ENCODE measurements around the gene FAT4.
A peak's percentile ranks its signal among the peaks of the same experiment; 100 is the strongest.

FAT4 gene

DNA sequence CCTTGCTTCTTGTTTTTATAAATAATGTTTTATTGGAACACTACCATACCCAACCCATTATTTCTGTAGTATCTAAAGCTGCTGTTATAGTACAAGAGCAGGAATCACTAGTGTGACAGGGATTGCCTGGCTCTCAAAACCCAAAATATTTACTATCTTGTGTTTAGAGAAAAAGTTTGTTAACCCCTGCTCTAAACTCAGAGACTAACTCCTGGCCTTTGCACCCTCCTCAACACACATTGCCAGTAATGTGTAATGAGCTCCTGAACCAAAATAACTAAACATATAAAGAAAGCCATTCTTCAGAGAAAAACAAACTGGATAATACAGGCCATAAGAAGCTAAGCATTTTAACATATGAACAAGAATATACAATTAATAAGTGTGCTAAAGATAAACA, 8.2 kb upstream of the FAT4 start:
- DNase-seq (ENCODE audit: low read depth, low spot score): no peak
- H3K4me1 ChIP-seq (ENCODE audit: insufficient read depth, insufficient read length): no peaks in the 10 kb centered on the region
- H3K4me3 ChIP-seq (ENCODE audit: insufficient read length, low read depth): no peak overlapping the region
- H3K9me3 ChIP-seq (ENCODE audit: insufficient read depth, low read length): no peaks in the 10 kb centered on the region
- no peaks in the 10 kb centered on the region for H3K27me3 ChIP-seq (ENCODE audit: insufficient read depth, insufficient read length)
- H3K36me3 ChIP-seq (ENCODE audit: insufficient read depth, insufficient read length, low read length): no peaks in the 10 kb centered on the region
- no peak for TF ChIP-seq ZNF274 (IDR thresholded peaks at IDR 0.05; ENCODE audit: low read depth, low read length)
- no peak for TF ChIP-seq YY1 (IDR thresholded peaks at IDR 0.05; ENCODE audit: insufficient read depth, insufficient read length)
- no peak for TF ChIP-seq SUZ12 (IDR thresholded peaks at IDR 0.05; ENCODE audit: extremely low read depth, insufficient read depth, insufficient read length)
- no peak overlapping the region for H3K9ac ChIP-seq (ENCODE audit: insufficient read length, low read depth)

DNA sequence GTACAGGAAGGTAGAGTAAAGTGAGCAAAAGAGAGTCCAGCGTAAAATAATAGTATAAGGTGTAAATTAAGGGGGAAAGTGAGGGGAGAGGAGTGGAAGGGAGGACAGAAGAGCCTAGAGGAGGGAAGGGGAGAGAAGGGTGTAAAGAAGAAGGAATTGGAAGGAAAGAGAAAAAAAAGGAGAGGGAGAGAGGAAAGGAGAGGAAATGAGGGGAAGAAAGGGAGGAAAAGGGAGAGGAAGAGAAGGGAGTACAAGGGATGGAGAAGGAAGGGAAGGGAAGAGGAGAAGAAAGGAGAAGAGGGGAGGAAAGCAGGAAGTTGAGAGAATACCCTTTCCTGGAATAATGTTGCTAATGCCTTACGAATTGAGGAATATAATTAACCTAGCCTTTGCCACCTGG, 3.3 kb upstream of the FAT4 start:
- no peaks in the 10 kb centered on the region for H3K36me3 ChIP-seq (ENCODE audit: insufficient read depth, insufficient read length, low read length)
- H3K4me1 ChIP-seq (ENCODE audit: insufficient read depth, insufficient read length): no peaks in the 10 kb centered on the region
- no peak overlapping the region for H3K9ac ChIP-seq (ENCODE audit: insufficient read length, low read depth)
- peaks cover 9% of the 10 kb centered on the region for H3K27me3 ChIP-seq (ENCODE audit: insufficient read depth, insufficient read length)
- H3K9me3 ChIP-seq (ENCODE audit: insufficient read depth, low read length): no peaks in the 10 kb centered on the region
- no peak overlapping the region for H3K4me3 ChIP-seq (ENCODE audit: insufficient read length, low read depth)
- no peak for DNase-seq (ENCODE audit: low read depth, low spot score)
- TF ChIP-seq SUZ12 (IDR thresholded peaks at IDR 0.05; ENCODE audit: extremely low read depth, insufficient read depth, insufficient read length) (no peak), YY1 (IDR thresholded peaks at IDR 0.05; ENCODE audit: insufficient read depth, insufficient read length) (no peak), ZNF274 (IDR thresholded peaks at IDR 0.05; ENCODE audit: low read depth, low read length) (no peak)

DNA sequence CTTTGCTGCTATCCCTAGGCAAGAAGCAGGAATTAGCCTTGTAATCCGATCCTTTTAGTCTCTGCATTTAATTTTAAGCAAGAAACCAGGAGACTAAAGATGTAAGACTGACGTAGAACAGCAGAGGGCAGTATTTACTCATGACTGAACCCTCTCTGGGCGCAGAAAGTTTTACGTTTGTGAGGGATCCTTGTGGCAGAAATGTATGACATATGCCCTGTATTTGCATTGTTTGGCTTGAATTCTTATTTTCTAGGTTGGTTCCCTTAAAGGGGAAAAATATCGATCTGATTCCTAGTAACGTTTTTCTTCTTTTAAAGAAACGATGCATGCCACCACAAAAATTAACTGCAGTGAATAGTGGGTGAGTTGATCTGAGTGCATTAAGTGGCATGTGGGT, 1.3 kb upstream of the FAT4 start:
- no peaks in the 10 kb centered on the region for H3K9me3 ChIP-seq (ENCODE audit: insufficient read depth, low read length)
- no peaks in the 10 kb centered on the region for H3K36me3 ChIP-seq (ENCODE audit: insufficient read depth, insufficient read length, low read length)
- no peak for TF ChIP-seq YY1 (IDR thresholded peaks at IDR 0.05; ENCODE audit: insufficient read depth, insufficient read length)
- no peak for TF ChIP-seq ZNF274 (IDR thresholded peaks at IDR 0.05; ENCODE audit: low read depth, low read length)
- TF ChIP-seq SUZ12 (IDR thresholded peaks at IDR 0.05; ENCODE audit: extremely low read depth, insufficient read depth, insufficient read length): no peak
- H3K4me1 ChIP-seq (ENCODE audit: insufficient read depth, insufficient read length): no peaks in the 10 kb centered on the region
- peak; percentile 71 for DNase-seq (ENCODE audit: low read depth, low spot score)
- no peak overlapping the region for H3K4me3 ChIP-seq (ENCODE audit: insufficient read length, low read depth)
- H3K9ac ChIP-seq (ENCODE audit: insufficient read length, low read depth): no peak overlapping the region
- H3K27me3 ChIP-seq (ENCODE audit: insufficient read depth, insufficient read length): peaks cover 29% of the 10 kb centered on the region

DNA sequence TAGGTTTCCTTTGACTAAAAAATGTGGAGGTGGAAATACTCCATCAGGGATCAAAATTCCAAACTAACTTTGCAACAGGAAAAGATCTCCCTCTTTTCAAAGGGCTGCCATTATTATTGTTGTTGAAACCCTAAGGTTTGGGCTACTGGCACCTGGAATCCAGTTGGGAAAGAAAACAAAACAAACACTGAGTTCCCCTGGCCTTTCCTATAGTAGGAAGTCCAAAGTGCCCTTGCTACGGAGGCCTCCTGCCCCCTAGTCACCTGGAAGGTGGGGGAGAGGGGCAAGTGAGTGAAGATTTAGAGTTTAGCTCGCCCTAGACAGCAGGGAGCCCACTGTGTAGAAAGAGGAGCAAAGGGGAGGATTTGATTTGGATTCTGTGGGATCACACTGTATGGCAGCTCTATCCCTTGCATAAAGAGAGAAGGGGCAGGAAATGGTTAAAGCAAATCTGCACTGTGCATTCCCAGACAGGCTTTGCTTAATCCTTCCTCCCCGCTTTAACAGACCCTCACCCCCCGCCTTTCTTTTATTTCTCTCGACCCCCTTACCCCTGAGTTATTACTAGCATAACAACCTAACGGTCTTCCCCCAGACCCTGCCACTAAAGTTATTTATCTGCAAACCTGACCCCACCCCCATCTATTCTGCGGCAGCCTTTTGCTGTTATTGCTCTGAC, 627 bp upstream of the FAT4 start:
- no peak for DNase-seq (ENCODE audit: low read depth, low spot score)
- no peaks in the 10 kb centered on the region for H3K36me3 ChIP-seq (ENCODE audit: insufficient read depth, insufficient read length, low read length)
- H3K9me3 ChIP-seq (ENCODE audit: insufficient read depth, low read length): no peaks in the 10 kb centered on the region
- no peak overlapping the region for H3K9ac ChIP-seq (ENCODE audit: insufficient read length, low read depth)
- TF ChIP-seq SUZ12 (IDR thresholded peaks at IDR 0.05; ENCODE audit: extremely low read depth, insufficient read depth, insufficient read length) (no peak), ZNF274 (IDR thresholded peaks at IDR 0.05; ENCODE audit: low read depth, low read length) (no peak), YY1 (IDR thresholded peaks at IDR 0.05; ENCODE audit: insufficient read depth, insufficient read length) (no peak)
- no peaks in the 10 kb centered on the region for H3K4me1 ChIP-seq (ENCODE audit: insufficient read depth, insufficient read length)
- peaks cover 31% of the 10 kb centered on the region for H3K27me3 ChIP-seq (ENCODE audit: insufficient read depth, insufficient read length)
- peak overlapping the region; percentile 51 for H3K4me3 ChIP-seq (ENCODE audit: insufficient read length, low read depth)

DNA sequence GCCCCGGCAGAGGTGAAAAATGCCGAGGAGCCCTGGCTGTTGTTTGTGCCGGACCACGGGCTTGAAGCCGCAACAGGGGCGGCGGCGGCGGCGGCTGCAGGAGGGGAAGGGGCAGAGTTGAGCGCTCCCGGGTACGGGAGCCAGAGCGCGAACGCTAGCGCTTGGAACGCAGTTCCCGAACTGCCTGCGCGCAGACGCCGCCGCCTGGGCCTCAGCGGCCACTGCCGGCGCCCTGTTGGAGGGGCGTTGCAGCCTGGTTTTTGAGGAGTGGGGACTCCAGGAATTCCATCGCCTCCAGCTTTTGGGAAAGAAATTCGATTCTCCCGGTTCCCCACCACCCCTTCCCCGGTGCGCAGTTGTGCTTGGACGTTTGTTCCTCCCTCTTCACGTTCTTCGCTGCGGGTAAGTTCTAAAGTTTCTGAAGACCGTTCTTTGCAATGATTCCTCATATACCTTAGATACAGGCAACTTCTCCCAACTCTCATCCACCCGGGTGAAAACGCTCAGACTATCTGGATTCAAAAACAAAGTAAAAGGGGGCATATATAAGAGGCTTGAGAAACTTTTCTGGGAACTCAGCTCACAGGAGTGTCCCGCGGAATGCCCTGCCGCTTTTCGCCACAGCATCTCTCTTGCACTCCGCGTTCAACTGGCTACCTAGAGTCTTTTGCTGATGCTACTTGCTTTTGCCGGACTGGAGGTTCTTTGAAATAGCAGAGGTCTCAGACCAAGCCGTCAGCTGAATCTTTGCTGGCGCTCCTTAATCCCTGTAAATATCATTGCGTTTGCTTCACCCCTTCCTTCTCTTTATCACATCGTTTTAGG, 1.0 kb downstream of the FAT4 start:
- H3K9me3 ChIP-seq (ENCODE audit: insufficient read depth, low read length): no peaks in the 10 kb centered on the region
- no peaks in the 10 kb centered on the region for H3K4me1 ChIP-seq (ENCODE audit: insufficient read depth, insufficient read length)
- no peak for DNase-seq (ENCODE audit: low read depth, low spot score)
- H3K36me3 ChIP-seq (ENCODE audit: insufficient read depth, insufficient read length, low read length): no peaks in the 10 kb centered on the region
- H3K9ac ChIP-seq (ENCODE audit: insufficient read length, low read depth): peak overlapping the region; percentile 64
- TF ChIP-seq ZNF274 (IDR thresholded peaks at IDR 0.05; ENCODE audit: low read depth, low read length): no peak
- H3K27me3 ChIP-seq (ENCODE audit: insufficient read depth, insufficient read length): peaks cover 31% of the 10 kb centered on the region
- peak overlapping the region; percentile 51 for H3K4me3 ChIP-seq (ENCODE audit: insufficient read length, low read depth)

DNA sequence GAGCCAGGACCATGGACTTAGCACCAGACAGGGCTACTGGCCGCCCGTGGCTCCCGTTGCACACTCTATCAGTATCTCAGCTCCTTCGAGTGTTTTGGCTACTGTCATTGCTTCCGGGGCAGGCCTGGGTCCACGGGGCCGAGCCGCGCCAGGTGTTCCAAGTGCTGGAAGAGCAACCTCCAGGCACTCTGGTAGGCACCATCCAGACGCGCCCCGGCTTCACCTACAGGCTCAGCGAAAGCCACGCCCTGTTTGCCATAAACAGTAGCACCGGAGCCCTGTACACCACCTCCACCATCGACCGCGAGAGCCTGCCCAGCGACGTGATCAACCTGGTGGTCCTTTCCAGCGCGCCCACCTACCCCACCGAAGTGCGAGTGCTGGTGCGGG, 1.6 kb downstream of the FAT4 start:
- Histone ChIP-seq H3K36me3 (ENCODE audit: insufficient read depth, insufficient read length, low read length) (no peaks in the 10 kb centered on the region), H3K4me1 (ENCODE audit: insufficient read depth, insufficient read length) (no peaks in the 10 kb centered on the region), H3K27me3 (ENCODE audit: insufficient read depth, insufficient read length) (peaks cover 31% of the 10 kb centered on the region), H3K9ac (ENCODE audit: insufficient read length, low read depth) (peak overlapping the region; percentile 59), H3K4me3 (ENCODE audit: insufficient read length, low read depth) (peak overlapping the region; percentile 51), H3K9me3 (ENCODE audit: insufficient read depth, low read length) (no peaks in the 10 kb centered on the region)
- no peak for DNase-seq (ENCODE audit: low read depth, low spot score)
- TF ChIP-seq ZNF274 (IDR thresholded peaks at IDR 0.05; ENCODE audit: low read depth, low read length): no peak
- TF ChIP-seq YY1 (IDR thresholded peaks at IDR 0.05; ENCODE audit: insufficient read depth, insufficient read length): no peak
- no peak for TF ChIP-seq SUZ12 (IDR thresholded peaks at IDR 0.05; ENCODE audit: extremely low read depth, insufficient read depth, insufficient read length)

DNA sequence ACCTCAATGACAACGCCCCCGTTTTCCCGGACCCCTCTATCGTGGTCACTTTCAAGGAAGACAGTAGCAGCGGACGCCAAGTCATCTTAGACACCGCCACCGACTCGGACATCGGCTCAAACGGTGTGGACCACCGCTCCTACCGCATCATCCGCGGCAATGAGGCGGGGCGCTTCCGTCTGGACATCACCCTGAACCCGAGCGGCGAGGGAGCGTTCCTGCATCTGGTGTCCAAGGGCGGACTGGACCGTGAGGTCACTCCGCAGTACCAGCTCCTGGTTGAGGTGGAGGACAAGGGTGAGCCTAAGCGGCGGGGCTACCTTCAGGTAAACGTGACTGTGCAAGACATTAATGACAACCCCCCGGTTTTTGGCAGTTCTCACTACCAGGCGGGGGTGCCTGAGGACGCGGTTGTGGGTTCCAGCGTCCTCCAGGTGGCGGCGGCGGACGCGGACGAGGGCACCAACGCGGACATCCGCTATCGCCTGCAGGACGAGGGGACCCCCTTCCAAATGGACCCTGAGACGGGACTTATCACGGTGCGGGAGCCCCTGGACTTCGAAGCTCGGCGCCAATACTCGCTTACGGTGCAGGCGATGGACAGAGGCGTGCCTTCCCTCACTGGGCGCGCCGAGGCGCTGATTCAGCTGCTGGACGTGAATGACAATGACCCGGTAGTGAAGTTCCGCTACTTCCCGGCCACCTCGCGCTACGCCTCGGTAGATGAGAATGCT, 2.2 kb downstream of the FAT4 start:
- Histone ChIP-seq H3K27me3 (ENCODE audit: insufficient read depth, insufficient read length) (peaks cover 31% of the 10 kb centered on the region), H3K9ac (ENCODE audit: insufficient read length, low read depth) (peak overlapping the region; percentile 59), H3K36me3 (ENCODE audit: insufficient read depth, insufficient read length, low read length) (no peaks in the 10 kb centered on the region), H3K4me3 (ENCODE audit: insufficient read length, low read depth) (peak overlapping the region; percentile 51), H3K9me3 (ENCODE audit: insufficient read depth, low read length) (no peaks in the 10 kb centered on the region), H3K4me1 (ENCODE audit: insufficient read depth, insufficient read length) (no peaks in the 10 kb centered on the region)
- TF ChIP-seq ZNF274 (IDR thresholded peaks at IDR 0.05; ENCODE audit: low read depth, low read length): no peak
- TF ChIP-seq SUZ12 (IDR thresholded peaks at IDR 0.05; ENCODE audit: extremely low read depth, insufficient read depth, insufficient read length): no peak
- TF ChIP-seq YY1 (IDR thresholded peaks at IDR 0.05; ENCODE audit: insufficient read depth, insufficient read length): no peak
- DNase-seq (ENCODE audit: low read depth, low spot score): no peak
